Activated naive CD8-positive, alpha-beta T cell treated with anti-CD3 and anti-CD28 coated beads for 36 hours (primary cell): ENCODE measurements around the gene AKNA. TPM values are rescaled to one million over a fixed set of nuclear protein-coding genes. Genes with fewer than 3 reads are reported as not detected.

Source experiments
- DNase-seq: peaks from one replicate; pipeline ENCODE4 v3.0.0; 2021
- H3K27ac Mint-ChIP-seq: one replicate; pipeline ENCODE4 v1.8.0; 2022; ENCODE audit warnings: mild to moderate bottlenecking, moderate library complexity, mixed read lengths
- H3K27me3 Mint-ChIP-seq: one replicate; pipeline ENCODE4 v1.8.0; 2022; ENCODE audit warnings: mild to moderate bottlenecking, mixed read lengths
- H3K36me3 Mint-ChIP-seq: one replicate; pipeline ENCODE4 v1.8.0; 2021; ENCODE audit warnings: mild to moderate bottlenecking, mixed read lengths
- H3K4me1 Mint-ChIP-seq: one replicate; pipeline ENCODE4 v1.8.0; 2021; ENCODE audit warnings: mixed read lengths
- H3K4me3 Mint-ChIP-seq: one replicate; pipeline ENCODE4 v1.8.0; 2022; ENCODE audit warnings: mild to moderate bottlenecking, moderate library complexity, mixed read lengths
- H3K9me3 Mint-ChIP-seq: one replicate; pipeline ENCODE4 v1.8.0; 2022; ENCODE audit warnings: mixed read lengths
- total RNA-seq, 2 experiments: library from RNA; stranded (reverse); gene quantifications; one replicate each; pipeline ENCODE4 v1.2.3, GENCODE V29; 2021

Gene AKNA
- total RNA-seq, 2 experiments from 2014 or later, result 129 to 130 TPM

- peaks cover 2% of the 10 kb centered on the region for H3K4me1 Mint-ChIP-seq
- no peaks in the 10 kb centered on the region for H3K36me3 Mint-ChIP-seq
- DNase-seq, result no peak
- no peaks in the 10 kb centered on the region for H3K27me3 Mint-ChIP-seq
- H3K9me3 Mint-ChIP-seq, result no peaks in the 10 kb centered on the region
- no peak overlapping the region for H3K27ac Mint-ChIP-seq
- H3K4me3 Mint-ChIP-seq, result no peak overlapping the region
Measured at GRCh38 chr9:114407889-114408288, 20.1 kb upstream of the AKNA start.

GRCh38 chr9:114406441-114406840 is 18.7 kb upstream of the AKNA start:
- DNase-seq, result no peak
- H3K27ac Mint-ChIP-seq, result no peak overlapping the region

GRCh38 chr9:114405294-114406034 is 17.7 kb upstream of the AKNA start:
- DNase-seq, result peak; percentile 74
- peak overlapping the region; percentile 54 for H3K27ac Mint-ChIP-seq
- H3K9me3 Mint-ChIP-seq, result no peaks in the 10 kb centered on the region
- peaks cover 2% of the 10 kb centered on the region for H3K4me1 Mint-ChIP-seq
- no peak overlapping the region for H3K4me3 Mint-ChIP-seq
- H3K36me3 Mint-ChIP-seq, result no peaks in the 10 kb centered on the region
- H3K27me3 Mint-ChIP-seq, result no peaks in the 10 kb centered on the region

More at GRCh38 chr9:114406441-114406840, 18.7 kb upstream of the AKNA start:
- Mint-ChIP-seq H3K9me3 (no peaks in the 10 kb centered on the region), H3K4me3 (no peak overlapping the region), H3K4me1 (peaks cover 2% of the 10 kb centered on the region), H3K27me3 (no peaks in the 10 kb centered on the region), H3K36me3 (no peaks in the 10 kb centered on the region)

- Mint-ChIP-seq H3K27me3 (no peaks in the 10 kb centered on the region), H3K27ac (no peak overlapping the region), H3K4me1 (peaks cover 2% of the 10 kb centered on the region), H3K4me3 (no peak overlapping the region), H3K9me3 (no peaks in the 10 kb centered on the region), H3K36me3 (no peaks in the 10 kb centered on the region)
- no peak for DNase-seq
Measured at GRCh38 chr9:114404531-114404930, 16.7 kb upstream of the AKNA start.

- DNase-seq, result no peak
- Mint-ChIP-seq H3K4me3 (no peak overlapping the region), H3K36me3 (no peaks in the 10 kb centered on the region), H3K27me3 (no peaks in the 10 kb centered on the region), H3K9me3 (no peaks in the 10 kb centered on the region), H3K27ac (no peak overlapping the region), H3K4me1 (peaks cover 4% of the 10 kb centered on the region)
Measured at GRCh38 chr9:114403153-114403756, 15.5 kb upstream of the AKNA start.

GRCh38 chr9:114401344-114401743 is 13.6 kb upstream of the AKNA start:
- Mint-ChIP-seq H3K4me3 (no peak overlapping the region), H3K4me1 (peaks cover 16% of the 10 kb centered on the region), H3K27ac (no peak overlapping the region), H3K36me3 (peaks cover 7% of the 10 kb centered on the region), H3K27me3 (no peaks in the 10 kb centered on the region), H3K9me3 (no peaks in the 10 kb centered on the region)
- DNase-seq, result no peak

- DNase-seq, result no peak
- H3K27ac Mint-ChIP-seq, result no peak overlapping the region
- H3K4me1 Mint-ChIP-seq, result peaks cover 22% of the 10 kb centered on the region
- H3K36me3 Mint-ChIP-seq, result peaks cover 10% of the 10 kb centered on the region
- H3K9me3 Mint-ChIP-seq, result no peaks in the 10 kb centered on the region
- no peaks in the 10 kb centered on the region for H3K27me3 Mint-ChIP-seq
- H3K4me3 Mint-ChIP-seq, result no peak overlapping the region
Measured at GRCh38 chr9:114400772-114401171, 13.0 kb upstream of the AKNA start.

- no peak for DNase-seq
- Mint-ChIP-seq H3K4me1 (peaks cover 25% of the 10 kb centered on the region), H3K27ac (peak overlapping the region; percentile 38), H3K9me3 (no peaks in the 10 kb centered on the region), H3K4me3 (no peak overlapping the region), H3K27me3 (no peaks in the 10 kb centered on the region), H3K36me3 (peaks cover 10% of the 10 kb centered on the region)
Measured at GRCh38 chr9:114400219-114400618, 12.4 kb upstream of the AKNA start.

GRCh38 chr9:114399381-114399780 is 11.6 kb upstream of the AKNA start:
- Mint-ChIP-seq H3K27me3 (no peaks in the 10 kb centered on the region), H3K9me3 (no peaks in the 10 kb centered on the region), H3K27ac (no peak overlapping the region), H3K4me1 (peaks cover 32% of the 10 kb centered on the region), H3K36me3 (peaks cover 11% of the 10 kb centered on the region), H3K4me3 (no peak overlapping the region)
- DNase-seq, result no peak

GRCh38 chr9:114397848-114398605 is 10.2 kb upstream of the AKNA start:
- DNase-seq, result peak; percentile 97
- Mint-ChIP-seq H3K4me3 (peak overlapping the region; percentile 96), H3K9me3 (no peaks in the 10 kb centered on the region), H3K36me3 (peaks cover 15% of the 10 kb centered on the region), H3K27ac (peak overlapping the region; percentile 88), H3K27me3 (no peaks in the 10 kb centered on the region), H3K4me1 (peaks cover 43% of the 10 kb centered on the region)

- peaks cover 17% of the 10 kb centered on the region for H3K36me3 Mint-ChIP-seq
- H3K4me1 Mint-ChIP-seq, result peaks cover 49% of the 10 kb centered on the region
- peak overlapping the region; percentile 96 for H3K4me3 Mint-ChIP-seq
- no peaks in the 10 kb centered on the region for H3K27me3 Mint-ChIP-seq
- H3K9me3 Mint-ChIP-seq, result no peaks in the 10 kb centered on the region
- no peak for DNase-seq
- H3K27ac Mint-ChIP-seq, result peak overlapping the region; percentile 88
Measured at GRCh38 chr9:114397219-114397847, 9.6 kb upstream of the AKNA start.

GRCh38 chr9:114396558-114397218 is 8.9 kb upstream of the AKNA start:
- no peaks in the 10 kb centered on the region for H3K9me3 Mint-ChIP-seq
- peak overlapping the region; percentile 96 for H3K4me3 Mint-ChIP-seq
- peak overlapping the region; percentile 88 for H3K27ac Mint-ChIP-seq
- peaks cover 17% of the 10 kb centered on the region for H3K36me3 Mint-ChIP-seq
- DNase-seq, result no peak
- H3K27me3 Mint-ChIP-seq, result no peaks in the 10 kb centered on the region
- H3K4me1 Mint-ChIP-seq, result peaks cover 54% of the 10 kb centered on the region

GRCh38 chr9:114395768-114396167 is 8.0 kb upstream of the AKNA start:
- H3K27me3 Mint-ChIP-seq, result no peaks in the 10 kb centered on the region
- H3K4me3 Mint-ChIP-seq, result peak overlapping the region; percentile 40
- no peaks in the 10 kb centered on the region for H3K9me3 Mint-ChIP-seq
- DNase-seq, result no peak
- H3K27ac Mint-ChIP-seq, result peak overlapping the region; percentile 22
- peaks cover 60% of the 10 kb centered on the region for H3K4me1 Mint-ChIP-seq
- peaks cover 18% of the 10 kb centered on the region for H3K36me3 Mint-ChIP-seq

GRCh38 chr9:114395334-114395617 is 7.5 kb upstream of the AKNA start:
- Mint-ChIP-seq H3K27ac (peak overlapping the region; percentile 63), H3K4me3 (peak overlapping the region; percentile 65), H3K36me3 (peaks cover 23% of the 10 kb centered on the region), H3K4me1 (peaks cover 65% of the 10 kb centered on the region), H3K9me3 (no peaks in the 10 kb centered on the region), H3K27me3 (no peaks in the 10 kb centered on the region)
- no peak for DNase-seq
